HFFc6 (cell line): ENCODE results near the gene PSMC4. TPM values are rescaled to one million over a fixed set of nuclear protein-coding genes. Genes with fewer than 3 reads are reported as not detected.

ENCODE experiments used
- DNase-seq: peaks from one replicate; pipeline ENCODE4 v3.0.0-alpha.2; 2018
- H3K27ac Mint-ChIP-seq: 2 replicates; pipeline ENCODE4 v1.8.0; 2020; ENCODE audit warnings: mild to moderate bottlenecking, mixed read lengths
- H3K27me3 Mint-ChIP-seq: 2 replicates; pipeline ENCODE4 v1.8.0; 2021; ENCODE audit warnings: mild to moderate bottlenecking, moderate library complexity, mixed read lengths; ENCODE audit not compliant: insufficient read depth
- H3K36me3 Mint-ChIP-seq: 2 replicates; pipeline ENCODE4 v1.8.0; 2021; ENCODE audit warnings: low read depth, mixed read lengths
- H3K4me1 Mint-ChIP-seq: 2 replicates; pipeline ENCODE4 v1.8.0; 2020; ENCODE audit warnings: low read depth, mixed read lengths
- H3K4me3 Mint-ChIP-seq: 2 replicates; pipeline ENCODE4 v1.8.0; 2020; ENCODE audit warnings: mild to moderate bottlenecking, moderate library complexity, mixed read lengths
- H3K9me3 Mint-ChIP-seq: 2 replicates; pipeline ENCODE4 v1.8.0; 2020; ENCODE audit warnings: mild to moderate bottlenecking, mixed read lengths
- CTCF ChIP-seq: fragments of 200-600 bp; sonication (generic); IDR thresholded peaks from 2 replicates; pipeline ENCODE4 v1.5.0; 2021; ENCODE audit warnings: antibody characterized with exemption, mild to moderate bottlenecking
- total RNA-seq, 6 experiments: library from RNA; stranded (reverse); fragmentation: NEBNext Ultra II Directional; extraction: Animal tissue kit (Norgen Biotek cat#: 25700); gene quantifications; 2 replicates in 1 of 6; 3 replicates in 5 of 6; pipeline ENCODE4 v1.2.3, GENCODE V29; 2021

Gene PSMC4
- total RNA-seq, 6 experiments from 2014 or later = 124 to 144 (median 133) TPM

GRCh38 chr19:39994361-39994760, 23.4 kb downstream of the PSMC4 start:
- no peak overlapping the region for H3K27ac Mint-ChIP-seq
- H3K27me3 Mint-ChIP-seq = no peaks in the 10 kb centered on the region; the same call in 1 of the 2 replicates
- DNase-seq = no peak
- peaks cover 8% of the 10 kb centered on the region for H3K9me3 Mint-ChIP-seq
- peaks cover 29% of the 10 kb centered on the region for H3K36me3 Mint-ChIP-seq
- TF ChIP-seq CTCF = no peak
- peaks cover 32% of the 10 kb centered on the region for H3K4me1 Mint-ChIP-seq
- no peak overlapping the region for H3K4me3 Mint-ChIP-seq

- Mint-ChIP-seq H3K27ac (peak overlapping the region; percentile 47), H3K36me3 (peaks cover 29% of the 10 kb centered on the region), H3K4me1 (peaks cover 32% of the 10 kb centered on the region), H3K27me3 (no peaks in the 10 kb centered on the region), H3K9me3 (peaks cover 8% of the 10 kb centered on the region), H3K4me3 (peak overlapping the region; percentile 95)
- DNase-seq = no peak
- TF ChIP-seq CTCF = no peak
Measured at GRCh38 chr19:39995794-39996193, 24.8 kb downstream of the PSMC4 start.

GRCh38 chr19:39996218-39996810, 25.3 kb downstream of the PSMC4 start:
- DNase-seq = peak; percentile 81
- peaks cover 8% of the 10 kb centered on the region for H3K9me3 Mint-ChIP-seq
- H3K4me1 Mint-ChIP-seq = peaks cover 32% of the 10 kb centered on the region
- H3K4me3 Mint-ChIP-seq = peak overlapping the region; percentile 95
- H3K27me3 Mint-ChIP-seq = no peaks in the 10 kb centered on the region
- TF ChIP-seq CTCF = no peak
- H3K27ac Mint-ChIP-seq = peak overlapping the region; percentile 97
- H3K36me3 Mint-ChIP-seq = peaks cover 29% of the 10 kb centered on the region

- DNase-seq = peak; percentile 89
- H3K4me3 Mint-ChIP-seq = peak within 1 kb of the TSS; percentile 95
- no peak for TF ChIP-seq CTCF
- peak within 1 kb of the TSS; percentile 97 for H3K27ac Mint-ChIP-seq
- peaks cover 32% of the 10 kb centered on the region for H3K4me1 Mint-ChIP-seq
- no peaks in the 10 kb centered on the region for H3K27me3 Mint-ChIP-seq
- H3K36me3 Mint-ChIP-seq = peaks cover 28% of the 10 kb centered on the region
- H3K9me3 Mint-ChIP-seq = peaks cover 8% of the 10 kb centered on the region
Measured at GRCh38 chr19:39996811-39997637, 26.1 kb downstream of the PSMC4 start, which contains the start of gene ZNF546. ZNF546 (plus strand) TSS chr19:39997060; CDS start chr19:39998327, 1,267 bp downstream.

- no peak for TF ChIP-seq CTCF
- peaks cover 23% of the 10 kb centered on the region for H3K36me3 Mint-ChIP-seq
- peaks cover 32% of the 10 kb centered on the region for H3K4me1 Mint-ChIP-seq
- DNase-seq = no peak
- H3K27ac Mint-ChIP-seq = peak overlapping the region; percentile 97
- H3K4me3 Mint-ChIP-seq = peak overlapping the region; percentile 95
- peaks cover 8% of the 10 kb centered on the region for H3K9me3 Mint-ChIP-seq
- H3K27me3 Mint-ChIP-seq = no peaks in the 10 kb centered on the region
Measured at GRCh38 chr19:39997638-39998216, 26.8 kb downstream of the PSMC4 start.
